A673 (cell line): ENCODE results near the gene ZNF595.
"Not testable (repeated sequence)": the region's sequence is repeated elsewhere in the genome, so short reads cannot be mapped to it uniquely, and the experiment has no call there.

Experiments used
- CTCF ChIP-seq: fragments of 300-800, 200-600 bp; sonication (generic); conservative IDR thresholded peaks from 2 replicates; pipeline ENCODE4 v1.5.1; 2017; ENCODE audit warnings: low read depth, mild to moderate bottlenecking, antibody characterized with exemption, low read length, moderate library complexity, mixed read lengths
- EZH2 ChIP-seq: fragments of 200-600 bp; sonication (generic); IDR thresholded peaks from 2 replicates; pipeline ENCODE4 v1.6.1; 2017; ENCODE audit warnings: borderline replicate concordance, low read depth, mild to moderate bottlenecking, mixed read lengths, antibody characterized with exemption, low read length; ENCODE audit not compliant: poor library complexity, severe bottlenecking

GRCh38 chr4:22882-23281 is 30.2 kb upstream of the ZNF595 start:
- TF ChIP-seq CTCF, EZH2: not testable (repeated sequence)
